Skeletal muscle satellite cell (primary cell): ENCODE data around the gene EGF.

Experiments
- H3K27me3 ChIP-seq: 2 replicates; pipeline ENCODE4 v1.7.0; 2013; ENCODE audit warnings: low read length; ENCODE audit not compliant: control insufficient read depth, insufficient read depth
- H3K36me3 ChIP-seq: 2 replicates; pipeline ENCODE4 v1.7.0; 2013; ENCODE audit warnings: mild to moderate bottlenecking, control low read depth, low read length; ENCODE audit not compliant: insufficient read depth
- H3K4me1 ChIP-seq: 2 replicates; pipeline ENCODE4 v1.7.0; 2013; ENCODE audit warnings: low read length; ENCODE audit not compliant: control insufficient read depth, insufficient read depth
- H3K4me2 ChIP-seq: 2 replicates; pipeline ENCODE4 v1.7.0; 2013; ENCODE audit warnings: mild to moderate bottlenecking, low read length
- H3K4me3 ChIP-seq: 2 replicates; pipeline ENCODE4 v1.7.0; 2013; ENCODE audit warnings: low read length
- H3K9ac ChIP-seq: 2 replicates; pipeline ENCODE4 v1.7.0; 2013; ENCODE audit warnings: mild to moderate bottlenecking, low read depth, low read length, moderate library complexity
- H3K9me3 ChIP-seq: replicated peaks from 2 replicates; pipeline ENCODE4 v1.7.0; 2013; ENCODE audit warnings: mild to moderate bottlenecking, control low read depth, low read length

EGF gene

GRCh38 chr4:109879081-109879480 is 33.6 kb upstream of the EGF start:
- H3K4me2 ChIP-seq, result peak overlapping the region; percentile 18
- no peaks in the 10 kb centered on the region for H3K27me3 ChIP-seq

GRCh38 chr4:109879636-109880314 is 32.9 kb upstream of the EGF start:
- no peaks in the 10 kb centered on the region for H3K36me3 ChIP-seq
- H3K4me2 ChIP-seq, result no peak overlapping the region
- H3K4me1 ChIP-seq, result no peaks in the 10 kb centered on the region
- H3K9me3 ChIP-seq, result no peaks in the 10 kb centered on the region
- H3K9ac ChIP-seq, result no peak overlapping the region
- H3K27me3 ChIP-seq, result no peaks in the 10 kb centered on the region
- no peak overlapping the region for H3K4me3 ChIP-seq

More at GRCh38 chr4:109879081-109879480, 33.6 kb upstream of the EGF start:
- Histone ChIP-seq H3K9ac (no peak overlapping the region), H3K4me3 (no peak overlapping the region), H3K4me1 (no peaks in the 10 kb centered on the region), H3K36me3 (no peaks in the 10 kb centered on the region), H3K9me3 (no peaks in the 10 kb centered on the region)

GRCh38 chr4:109886303-109886702 is 26.4 kb upstream of the EGF start:
- no peaks in the 10 kb centered on the region for H3K9me3 ChIP-seq
- no peak overlapping the region for H3K9ac ChIP-seq
- H3K4me1 ChIP-seq, result no peaks in the 10 kb centered on the region
- no peak overlapping the region for H3K4me3 ChIP-seq
- no peak overlapping the region for H3K4me2 ChIP-seq
- no peaks in the 10 kb centered on the region for H3K27me3 ChIP-seq
- H3K36me3 ChIP-seq, result no peaks in the 10 kb centered on the region

GRCh38 chr4:109887071-109887470 is 25.6 kb upstream of the EGF start:
- no peaks in the 10 kb centered on the region for H3K27me3 ChIP-seq
- H3K4me1 ChIP-seq, result no peaks in the 10 kb centered on the region
- H3K36me3 ChIP-seq, result no peaks in the 10 kb centered on the region
- H3K9me3 ChIP-seq, result no peaks in the 10 kb centered on the region
- H3K9ac ChIP-seq, result no peak overlapping the region
- H3K4me3 ChIP-seq, result no peak overlapping the region
- no peak overlapping the region for H3K4me2 ChIP-seq

GRCh38 chr4:109890076-109890475 is 22.6 kb upstream of the EGF start:
- H3K4me2 ChIP-seq, result no peak overlapping the region
- H3K9me3 ChIP-seq, result no peaks in the 10 kb centered on the region
- no peaks in the 10 kb centered on the region for H3K27me3 ChIP-seq
- H3K36me3 ChIP-seq, result no peaks in the 10 kb centered on the region
- no peak overlapping the region for H3K9ac ChIP-seq
- H3K4me3 ChIP-seq, result no peak overlapping the region
- H3K4me1 ChIP-seq, result no peaks in the 10 kb centered on the region

GRCh38 chr4:109902559-109903251 is 10.0 kb upstream of the EGF start:
- H3K4me3 ChIP-seq, result no peak overlapping the region
- H3K9ac ChIP-seq, result no peak overlapping the region
- H3K4me2 ChIP-seq, result no peak overlapping the region
- H3K4me1 ChIP-seq, result no peaks in the 10 kb centered on the region
- no peaks in the 10 kb centered on the region for H3K27me3 ChIP-seq
- no peaks in the 10 kb centered on the region for H3K9me3 ChIP-seq
- H3K36me3 ChIP-seq, result no peaks in the 10 kb centered on the region

GRCh38 chr4:109908731-109909130 is 4.0 kb upstream of the EGF start:
- no peak overlapping the region for H3K9ac ChIP-seq
- no peaks in the 10 kb centered on the region for H3K36me3 ChIP-seq
- no peaks in the 10 kb centered on the region for H3K9me3 ChIP-seq
- H3K4me2 ChIP-seq, result no peak overlapping the region
- H3K27me3 ChIP-seq, result peaks cover under 1% of the 10 kb centered on the region
- no peak overlapping the region for H3K4me3 ChIP-seq
- H3K4me1 ChIP-seq, result peaks cover 4% of the 10 kb centered on the region

GRCh38 chr4:109910256-109910655 is 2.4 kb upstream of the EGF start:
- no peaks in the 10 kb centered on the region for H3K36me3 ChIP-seq
- peaks cover 15% of the 10 kb centered on the region for H3K27me3 ChIP-seq
- H3K4me3 ChIP-seq, result no peak overlapping the region
- no peaks in the 10 kb centered on the region for H3K9me3 ChIP-seq
- no peak overlapping the region for H3K9ac ChIP-seq
- no peak overlapping the region for H3K4me2 ChIP-seq
- H3K4me1 ChIP-seq, result peaks cover 4% of the 10 kb centered on the region

- Histone ChIP-seq H3K36me3 (no peaks in the 10 kb centered on the region), H3K4me3 (no peak overlapping the region), H3K9me3 (no peaks in the 10 kb centered on the region), H3K4me2 (no peak overlapping the region), H3K9ac (no peak overlapping the region), H3K4me1 (peaks cover 4% of the 10 kb centered on the region), H3K27me3 (peaks cover 21% of the 10 kb centered on the region)
Observed at GRCh38 chr4:109913596-109914241, 1.0 kb downstream of the EGF start.

- H3K4me3 ChIP-seq, result no peak overlapping the region
- no peak overlapping the region for H3K4me2 ChIP-seq
- peaks cover 21% of the 10 kb centered on the region for H3K27me3 ChIP-seq
- H3K36me3 ChIP-seq, result no peaks in the 10 kb centered on the region
- no peak overlapping the region for H3K9ac ChIP-seq
- no peaks in the 10 kb centered on the region for H3K9me3 ChIP-seq
- peaks cover 4% of the 10 kb centered on the region for H3K4me1 ChIP-seq
Observed at GRCh38 chr4:109914322-109914721, 1.6 kb downstream of the EGF start.

GRCh38 chr4:109915385-109916026 is 2.8 kb downstream of the EGF start:
- Histone ChIP-seq H3K9me3 (no peaks in the 10 kb centered on the region), H3K9ac (no peak overlapping the region), H3K36me3 (no peaks in the 10 kb centered on the region), H3K4me3 (no peak overlapping the region), H3K27me3 (peaks cover 21% of the 10 kb centered on the region), H3K4me2 (no peak overlapping the region), H3K4me1 (peaks cover 4% of the 10 kb centered on the region)
